ENCODE measurements around the gene LUC7L.
"Not testable (repeated sequence)": the region's sequence is repeated elsewhere in the genome, so short reads cannot be mapped to it uniquely, and the experiment has no call there.

LUC7L gene

DNA sequence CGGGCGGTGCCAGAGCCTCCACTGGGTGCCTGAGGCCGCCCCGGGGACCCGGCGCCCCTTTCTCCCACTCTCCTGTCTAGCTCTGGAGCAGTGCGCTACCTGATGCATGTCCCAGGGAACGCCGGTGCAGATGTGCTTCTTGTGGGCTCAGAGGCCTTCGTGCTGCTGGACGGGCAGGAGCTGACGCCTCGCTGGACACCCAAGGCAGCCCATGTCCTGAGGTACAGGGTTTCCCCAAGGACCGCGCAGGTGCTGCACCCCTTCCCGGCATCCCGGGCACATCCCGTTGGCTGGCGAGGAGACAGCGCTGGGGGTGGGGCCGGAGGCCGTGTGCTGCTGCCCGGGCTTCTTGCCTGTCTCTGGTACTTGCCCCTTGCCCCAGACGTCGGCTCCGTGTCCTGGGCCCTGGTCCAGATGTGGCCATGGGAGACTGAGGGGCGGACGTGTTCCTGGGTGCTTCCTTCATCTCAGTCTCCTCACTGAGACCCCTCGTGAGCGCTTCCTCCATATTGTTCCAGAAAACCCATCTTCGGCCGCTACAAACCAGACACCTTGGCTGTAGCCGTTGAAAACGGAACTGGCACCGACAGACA lies 34.0 kb upstream of the LUC7L start:
- no peak for DNase-seq

DNA sequence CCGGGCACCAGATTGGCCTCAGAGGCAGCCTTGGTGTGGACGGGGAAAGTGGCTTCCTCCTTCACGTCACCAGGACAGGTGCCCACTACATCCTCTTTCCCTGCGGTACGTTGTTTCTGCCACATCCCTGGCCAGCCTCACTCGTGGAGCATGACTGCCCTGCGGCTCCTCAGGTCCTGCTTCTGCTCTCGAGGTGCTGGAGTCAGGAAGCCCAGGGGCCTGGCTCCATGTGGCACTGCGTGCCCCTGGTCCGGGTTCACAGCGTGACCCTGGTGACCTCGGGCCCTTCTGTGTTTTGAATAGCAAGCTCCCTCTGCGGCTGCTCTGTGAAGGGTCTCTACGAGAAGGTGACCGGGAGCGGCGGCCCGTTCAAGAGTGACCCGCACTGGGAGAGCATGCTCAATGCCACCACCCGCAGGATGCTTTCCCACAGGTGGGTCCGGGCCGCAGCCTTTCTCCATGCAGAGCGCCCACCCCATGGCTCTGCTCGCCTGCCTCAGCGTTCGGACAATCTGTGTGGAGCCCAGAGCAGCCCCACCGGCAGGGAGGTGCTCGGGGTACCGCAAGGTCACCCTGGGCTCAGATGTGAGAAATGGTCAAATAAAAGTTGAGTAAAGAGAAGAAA lies 33.0 kb upstream of the LUC7L start:
- DNase-seq, result no peak

DNA sequence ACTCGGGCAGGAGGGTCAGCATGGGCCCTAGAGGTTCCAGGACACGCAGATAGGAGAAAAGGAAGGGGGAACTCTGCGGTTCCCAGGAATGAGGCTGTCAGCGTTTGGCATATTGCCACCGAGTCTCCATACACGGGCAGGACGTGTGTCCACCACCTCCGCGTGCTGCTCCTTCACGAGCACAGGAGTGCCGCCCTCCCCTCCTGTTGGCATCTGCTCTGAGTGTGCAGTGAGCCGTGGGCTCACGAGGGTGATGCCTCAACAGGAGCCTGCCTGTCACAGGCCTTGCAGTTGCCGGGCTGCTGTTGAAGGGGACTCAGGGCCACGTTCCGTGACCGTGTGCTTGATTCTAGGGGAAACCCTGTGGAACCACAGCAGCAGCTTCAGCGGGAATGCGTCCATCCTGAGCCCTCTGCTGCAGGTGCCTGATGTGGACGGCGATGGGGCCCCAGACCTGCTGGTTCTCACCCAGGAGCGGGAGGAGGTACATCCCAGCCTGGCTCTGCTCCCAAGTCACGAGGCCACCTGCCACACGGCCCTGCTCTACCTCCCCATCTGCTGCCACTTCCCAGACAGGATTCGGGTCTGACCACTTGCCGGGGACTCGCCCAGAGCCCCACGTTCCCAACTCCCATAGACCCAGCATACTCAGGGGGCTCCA lies 31.9 kb upstream of the LUC7L start:
- no peak for DNase-seq

DNA sequence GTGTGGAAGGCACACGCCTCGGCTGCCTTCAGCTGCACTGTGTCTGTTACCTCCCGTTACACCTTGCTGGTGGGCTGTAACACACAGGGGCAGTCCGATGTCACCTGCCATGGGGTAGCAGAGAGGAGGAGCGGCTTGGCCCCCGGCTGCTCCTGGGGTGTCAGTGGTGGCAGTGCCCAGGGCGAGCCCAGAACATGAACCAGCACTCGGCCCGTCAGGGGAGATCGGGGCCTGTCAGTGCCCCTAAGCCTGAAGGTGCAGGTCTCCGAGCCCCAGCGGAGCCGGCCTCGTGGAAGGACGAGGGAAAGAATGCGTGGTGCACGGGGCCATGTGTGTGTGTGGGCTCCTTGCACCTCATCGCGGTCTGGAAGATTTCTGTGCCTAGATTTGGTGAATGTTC lies 31.1 kb upstream of the LUC7L start:
- no peak for DNase-seq

DNA sequence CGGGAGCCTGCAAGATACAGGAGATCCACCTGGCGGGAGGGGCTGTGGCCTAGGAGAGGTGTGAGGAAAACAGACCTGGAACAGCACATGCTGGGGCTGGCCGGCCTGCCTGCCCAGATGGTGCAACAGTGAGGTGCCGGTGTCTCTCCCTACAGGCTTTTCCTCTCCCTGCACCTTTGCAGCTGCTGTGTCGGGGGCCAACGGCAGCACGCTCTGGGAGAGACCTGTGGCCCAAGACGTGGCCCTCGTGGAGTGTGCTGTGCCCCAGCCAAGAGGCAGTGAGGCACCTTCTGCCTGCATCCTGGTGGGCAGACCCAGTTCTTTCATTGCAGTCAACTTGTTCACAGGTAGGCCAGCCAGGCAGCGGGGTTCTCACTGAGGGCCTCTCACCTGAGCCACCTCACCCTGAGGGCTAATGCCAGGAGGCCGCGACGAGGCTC lies 30.6 kb upstream of the LUC7L start:
- no peak for DNase-seq

DNA sequence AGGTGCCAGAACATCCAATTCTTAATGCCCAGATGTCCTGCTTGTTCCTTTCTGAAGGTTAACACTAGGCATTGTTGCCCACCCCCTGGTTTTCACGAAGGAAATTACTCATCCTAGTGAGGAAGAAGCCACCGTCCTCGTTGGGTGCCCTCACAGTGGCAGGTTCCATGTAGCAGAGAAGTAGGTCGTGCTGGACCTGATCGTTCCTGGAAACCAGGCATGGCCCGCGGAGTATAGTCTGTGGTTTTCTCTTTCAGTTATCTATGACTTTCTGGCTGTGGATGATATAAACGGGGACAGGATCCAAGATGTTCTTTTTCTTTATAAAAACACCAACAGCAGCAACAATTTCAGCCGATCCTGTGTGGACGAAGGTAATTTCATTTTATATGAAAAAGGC lies 30.0 kb upstream of the LUC7L start:
- DNase-seq, result no peak

DNA sequence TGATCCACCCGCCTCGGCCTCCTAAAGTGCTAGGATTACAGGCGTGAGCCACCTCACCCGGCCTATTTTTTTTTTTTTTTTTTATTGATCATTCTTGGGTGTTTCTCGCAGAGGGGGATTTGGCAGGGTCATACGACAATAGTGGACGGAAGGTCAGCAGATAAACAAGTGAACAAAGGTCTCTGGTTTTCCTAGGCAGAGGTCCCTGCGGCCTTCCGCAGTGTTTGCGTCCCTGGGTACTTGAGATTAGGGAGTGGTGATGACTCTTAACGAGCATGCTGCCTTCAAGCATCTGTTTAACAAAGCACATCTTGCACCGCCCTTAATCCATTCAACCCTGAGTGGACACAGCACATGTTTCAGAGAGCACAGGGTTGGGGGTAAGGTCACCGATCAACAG lies 28.8 kb upstream of the LUC7L start:
- not testable (repeated sequence) for DNase-seq

DNA sequence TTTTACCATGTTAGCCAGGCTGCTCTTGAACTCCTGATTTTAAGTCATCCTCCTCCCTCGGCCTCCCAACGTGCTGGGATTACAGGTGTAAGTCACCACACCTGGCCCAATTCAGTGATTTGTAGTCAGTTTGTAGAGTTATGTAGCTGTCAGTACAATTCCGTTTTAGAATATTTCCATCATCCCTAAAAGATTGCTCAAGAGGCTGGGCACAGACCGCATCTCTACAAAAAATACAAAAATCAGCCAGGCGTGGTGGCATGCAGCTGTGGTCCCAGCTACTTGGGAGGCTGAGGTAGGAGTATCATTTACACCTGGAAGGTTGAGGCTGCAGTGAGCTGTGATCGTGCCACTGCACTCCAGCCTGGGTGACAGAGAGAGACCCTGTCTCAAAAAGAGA lies 25.9 kb upstream of the LUC7L start:
- no peak for DNase-seq

DNA sequence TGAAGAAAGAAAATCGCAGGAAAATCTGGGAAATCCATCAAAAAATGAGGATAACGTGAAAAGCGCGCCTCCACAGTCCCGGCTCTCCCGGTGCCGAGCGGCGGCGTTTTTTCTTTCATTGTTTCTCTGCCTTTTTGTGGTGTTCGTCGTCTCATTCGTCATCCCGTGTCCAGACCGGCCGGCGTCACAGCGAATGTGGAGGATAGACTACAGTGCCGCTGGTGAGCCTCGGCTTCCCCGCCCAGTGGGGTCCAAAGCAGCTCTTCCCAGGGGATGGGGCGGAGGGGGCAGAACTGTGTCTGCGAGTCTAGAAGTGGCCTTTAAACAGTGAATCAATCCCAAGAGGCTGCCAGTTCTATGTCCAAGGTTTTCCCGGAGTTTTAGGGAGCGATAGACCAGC lies 25.2 kb upstream of the LUC7L start:
- DNase-seq, result no peak

DNA sequence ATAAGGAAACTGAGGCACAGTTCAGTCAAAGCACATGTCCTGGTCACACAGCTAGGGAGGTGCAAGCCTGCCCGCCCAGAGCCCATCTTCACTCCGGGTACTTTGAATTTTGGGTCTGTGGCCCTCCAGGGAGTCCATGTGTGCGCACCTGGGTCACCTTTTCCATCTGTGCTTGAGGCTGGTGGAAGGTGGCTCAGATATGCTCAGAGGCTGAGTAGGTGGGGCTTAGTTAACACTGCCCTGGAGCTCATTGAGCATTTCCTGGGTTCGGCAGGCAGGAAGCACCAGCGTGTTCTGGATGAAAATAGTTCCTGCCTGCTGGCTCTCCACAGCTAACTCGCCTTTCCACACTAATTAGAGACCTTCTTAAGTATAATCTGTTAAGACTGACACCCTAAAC lies 24.6 kb upstream of the LUC7L start:
- no peak for DNase-seq

DNA sequence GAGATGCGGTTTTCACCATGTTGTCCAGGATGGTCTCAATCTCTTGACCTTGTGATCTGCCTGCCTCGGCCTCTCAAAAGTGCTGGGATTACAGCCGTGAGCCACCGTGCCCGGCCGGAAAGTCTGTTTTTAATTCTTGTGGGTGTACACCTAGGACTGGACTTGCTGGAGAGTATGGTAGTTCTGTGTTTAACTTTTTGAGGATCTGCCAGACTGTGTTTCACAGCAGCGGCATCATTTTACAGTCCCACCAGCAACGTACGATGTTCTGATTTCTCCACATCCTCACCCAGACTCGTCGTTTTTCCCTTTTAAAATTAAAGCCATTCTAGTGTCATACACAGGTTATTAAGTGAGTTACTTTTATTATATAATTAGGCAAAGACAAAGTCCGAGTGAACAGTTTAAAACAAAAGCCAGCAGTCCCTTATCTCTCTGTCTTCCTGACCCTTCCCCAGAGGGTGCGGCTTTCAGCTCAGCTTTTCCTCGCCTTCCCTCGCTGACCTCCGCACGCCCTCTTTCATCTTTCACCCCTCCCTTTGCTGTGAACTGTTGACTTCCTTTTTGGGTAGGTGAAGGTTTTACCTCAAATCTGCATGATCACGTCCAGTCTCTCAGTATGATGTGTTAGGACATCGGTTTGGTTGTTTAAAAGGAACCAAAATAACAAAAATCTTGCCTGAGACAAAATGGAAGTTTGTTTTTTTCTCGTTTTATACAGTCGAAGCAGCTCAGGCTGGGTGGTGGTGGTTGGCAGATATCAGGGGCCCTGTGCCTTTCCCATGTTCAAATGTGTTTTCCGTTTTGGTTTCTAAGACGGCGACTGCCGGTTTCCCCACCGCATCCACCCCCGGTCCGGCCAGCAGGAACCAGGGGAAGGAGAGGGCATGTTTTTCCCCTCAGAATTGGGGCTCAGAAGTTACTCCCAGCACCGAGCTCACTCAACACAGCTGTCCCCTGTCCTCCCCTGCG lies 23.4 kb upstream of the LUC7L start:
- no peak for DNase-seq

DNA sequence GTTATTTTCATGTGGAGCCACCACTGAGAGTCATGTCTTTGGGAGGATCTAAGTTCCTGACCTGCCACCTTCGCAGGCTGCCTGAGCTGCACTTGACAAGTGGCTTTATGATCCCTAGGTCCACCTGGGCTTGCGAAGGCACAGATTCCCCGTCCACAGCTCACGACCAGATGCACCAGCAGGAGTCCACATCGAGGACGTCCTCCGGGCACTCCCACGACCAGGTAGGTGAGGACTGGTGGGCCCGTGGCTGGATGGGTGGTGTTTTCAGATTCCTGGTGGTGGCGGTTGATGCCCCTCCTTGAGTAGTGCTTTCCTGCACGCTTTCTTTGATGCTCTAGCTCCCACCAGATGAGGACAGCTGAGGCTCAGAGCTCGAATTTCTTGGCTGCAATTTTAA lies 20.2 kb upstream of the LUC7L start:
- DNase-seq, result no peak

DNA sequence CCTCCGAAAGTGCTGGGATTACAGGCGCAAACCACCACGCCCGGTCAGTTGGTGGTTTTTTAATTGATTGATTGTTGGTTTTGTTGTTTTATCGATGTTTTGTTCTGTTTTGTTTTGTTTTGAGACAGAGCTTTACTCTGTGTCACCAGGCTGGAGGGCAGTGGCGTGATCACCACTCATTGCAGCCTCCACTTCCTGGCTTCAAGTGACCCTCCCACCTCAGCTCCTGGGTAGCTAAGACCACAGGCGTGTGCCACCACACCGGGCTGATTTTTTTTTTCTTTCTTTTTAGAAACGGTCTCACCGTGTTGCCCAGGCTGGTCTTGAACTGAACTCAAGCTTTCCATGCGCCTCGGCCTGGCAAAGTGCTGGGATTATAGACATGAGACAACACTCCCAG lies 17.8 kb upstream of the LUC7L start:
- no peak for DNase-seq

DNA sequence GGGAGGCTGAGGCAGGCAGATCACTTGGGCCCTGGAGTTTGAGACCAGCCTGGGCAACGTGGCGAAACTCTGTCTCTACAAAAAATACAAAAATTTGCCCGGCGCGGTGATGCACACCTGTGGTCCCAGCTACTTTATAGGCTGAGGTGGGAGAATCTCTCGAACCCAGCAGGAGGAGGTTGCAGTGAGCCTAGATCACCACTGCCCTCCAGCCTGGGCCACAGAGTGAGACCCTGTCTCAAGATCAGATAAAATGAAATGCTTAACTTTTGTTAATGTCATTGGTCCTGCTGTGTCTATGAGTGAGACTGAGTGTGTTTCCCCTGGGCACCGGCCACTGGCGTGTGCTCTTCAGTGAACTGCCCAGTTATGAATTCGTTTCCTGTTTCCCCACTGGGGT lies 15.9 kb upstream of the LUC7L start:
- DNase-seq, result no peak

DNA sequence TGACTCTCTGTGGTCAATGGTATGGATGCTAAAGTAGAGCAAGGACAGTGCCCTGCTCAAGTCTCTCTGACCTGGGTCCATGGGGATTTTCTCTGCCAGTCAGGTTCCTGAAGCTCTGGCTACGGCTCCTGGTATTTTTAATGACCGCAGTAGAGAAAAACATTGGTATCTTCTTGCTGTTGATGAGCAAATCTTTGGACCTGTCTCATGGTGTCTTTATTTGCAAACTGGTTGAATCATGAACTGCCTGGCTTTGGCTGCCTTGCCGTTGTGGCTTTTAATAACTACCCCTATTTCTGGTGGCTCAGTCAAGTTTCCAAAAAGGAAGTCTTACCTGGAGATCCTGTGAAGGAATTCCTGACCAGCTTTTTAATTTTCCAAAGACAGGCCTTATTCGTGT lies 14.1 kb upstream of the LUC7L start:
- DNase-seq, result no peak

DNA sequence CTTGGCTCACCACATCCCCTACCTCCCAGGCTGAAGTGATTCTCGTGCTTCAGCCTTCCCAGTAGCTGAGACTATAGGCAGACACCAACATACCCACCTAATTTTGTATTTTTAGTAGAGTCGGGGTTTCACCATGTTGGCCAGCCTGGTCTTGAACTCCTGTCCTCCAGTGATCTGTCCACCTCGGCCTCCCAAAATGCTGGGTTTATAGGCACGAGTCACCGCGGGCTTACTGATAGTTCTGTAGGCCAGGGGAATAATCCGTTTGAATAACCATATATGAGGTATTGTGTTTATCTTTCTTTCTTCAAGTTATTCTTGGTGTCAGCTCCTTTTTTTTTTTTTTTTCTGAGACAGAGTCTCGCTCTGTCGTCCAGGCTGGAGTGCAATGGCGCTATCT lies 13.0 kb upstream of the LUC7L start:
- no peak for DNase-seq

DNA sequence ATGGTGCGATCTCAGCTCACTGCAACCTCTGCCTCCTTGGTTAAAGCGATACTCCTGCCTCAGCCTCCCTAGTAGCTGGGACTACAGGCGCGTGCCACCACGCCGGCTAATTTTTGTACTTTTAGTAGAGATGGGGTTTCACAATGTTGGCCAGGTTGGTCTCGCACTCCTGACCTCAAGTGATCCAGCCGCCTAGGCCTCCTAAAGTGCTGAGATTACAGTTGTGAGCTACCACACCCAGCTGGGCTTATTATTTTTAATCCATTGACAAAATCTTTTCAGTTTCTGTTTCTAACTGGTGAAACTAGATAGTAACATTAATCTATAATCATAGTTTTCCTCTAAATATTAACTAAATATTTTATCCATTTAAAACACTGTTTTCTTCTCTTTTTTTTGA lies 11.3 kb upstream of the LUC7L start:
- no peak for DNase-seq

DNA sequence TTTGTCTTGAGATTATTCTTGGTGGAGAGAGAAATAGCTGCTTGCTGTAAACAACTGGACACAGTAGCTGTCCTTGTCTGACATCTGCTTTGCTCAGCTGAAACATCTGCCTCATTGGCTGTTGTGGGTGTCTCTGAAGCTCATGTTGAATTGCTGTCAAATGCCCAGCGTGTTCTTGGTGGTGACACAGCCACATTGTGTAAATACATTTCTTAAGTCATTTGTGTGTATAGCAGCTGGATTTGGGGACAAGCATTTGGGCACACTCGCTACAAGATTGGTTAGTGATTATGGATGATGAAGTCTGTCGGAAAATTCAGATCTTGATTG lies 10.7 kb upstream of the LUC7L start:
- no peak for DNase-seq

DNA sequence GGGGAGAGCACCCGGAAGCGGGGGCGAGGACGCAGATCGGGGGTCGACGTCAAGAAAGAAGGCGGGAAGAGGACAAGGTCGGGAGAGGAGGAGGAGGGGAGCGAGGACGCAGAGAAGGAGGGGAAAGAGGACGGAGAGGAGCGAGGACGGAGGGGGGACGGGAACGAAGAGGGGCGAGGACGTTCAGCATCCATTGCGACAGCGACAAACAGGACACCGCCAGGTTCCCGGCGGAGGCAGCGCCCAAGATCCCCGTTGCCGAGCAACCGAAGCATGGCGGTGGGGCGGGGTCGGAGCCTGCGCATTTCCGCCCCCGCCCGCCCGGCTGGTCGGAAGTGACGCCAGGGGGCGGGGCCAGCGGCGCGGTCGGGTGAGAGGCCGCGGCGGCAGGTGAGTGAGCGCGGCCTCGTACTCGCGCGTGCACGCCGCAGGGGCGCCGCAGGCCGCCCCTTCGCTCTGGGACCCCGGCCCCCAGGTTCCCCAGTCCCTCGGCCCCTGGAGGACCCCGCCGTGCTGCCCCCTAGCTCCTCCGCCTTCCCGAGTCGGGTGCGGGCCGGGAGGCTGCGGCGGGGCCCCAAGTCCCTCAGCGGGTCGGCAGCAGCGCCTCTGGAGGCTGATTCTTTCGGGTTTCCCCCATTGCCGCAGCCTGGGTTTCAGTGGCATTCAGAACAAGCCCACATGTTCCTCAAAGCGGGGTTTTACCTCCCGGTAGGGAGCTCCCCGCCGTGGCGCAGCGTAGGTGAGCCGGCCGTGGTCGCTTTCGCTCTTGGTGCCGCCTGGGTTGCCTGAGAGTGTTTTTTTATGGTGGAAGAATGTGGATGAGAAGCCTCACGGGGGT lies 5.4 kb upstream of the LUC7L start, which contains the start of gene FAM234A:
Gene FAM234A (plus strand): TSS at position 354 of the 838 bp plus-strand sequence. CDS start 19,593 bp downstream, outside the sequence.
- DNase-seq, result peak; percentile 71 to 94

DNA sequence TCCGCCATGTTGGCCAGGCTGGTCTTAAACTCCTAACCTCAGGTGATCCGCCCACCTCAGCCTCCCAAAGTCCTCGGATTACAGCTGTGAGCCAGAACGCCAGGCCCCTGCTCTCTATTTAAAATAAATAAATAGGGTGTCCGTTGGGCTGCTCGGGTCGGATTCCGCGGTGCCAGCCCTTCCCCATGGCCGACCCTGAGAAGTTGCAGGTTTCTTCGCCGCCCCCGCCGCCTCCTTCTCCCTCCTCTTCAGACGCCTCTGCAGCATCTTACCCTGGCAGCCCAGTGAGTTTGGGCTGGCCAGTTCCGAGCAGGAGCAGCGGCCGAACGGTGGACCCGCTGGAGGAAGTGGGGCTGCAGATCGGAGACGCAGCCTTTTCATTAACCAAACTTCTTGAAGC lies 1.7 kb upstream of the LUC7L start:
- no peak for DNase-seq

DNA sequence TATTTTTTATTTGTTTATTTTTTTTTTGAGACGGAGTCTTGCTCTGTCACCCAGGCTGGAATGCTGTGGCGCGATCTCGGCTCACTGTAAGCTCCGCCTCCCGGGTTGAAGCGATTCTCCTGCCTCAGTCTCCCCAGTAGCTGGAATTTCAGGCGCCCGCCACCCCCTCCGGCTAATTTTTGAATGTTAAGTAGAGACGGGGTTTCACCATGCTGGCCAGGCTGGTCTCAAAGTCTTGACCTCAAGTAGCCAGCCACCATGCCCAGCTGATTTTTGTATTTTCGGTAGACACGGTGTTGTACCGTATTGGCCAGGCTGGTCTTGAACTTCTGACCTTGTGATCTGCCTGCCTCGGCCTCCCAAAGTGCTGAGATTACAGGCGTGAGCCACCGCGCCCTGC lies 1.1 kb upstream of the LUC7L start:
- DNase-seq, result not testable (repeated sequence)

DNA sequence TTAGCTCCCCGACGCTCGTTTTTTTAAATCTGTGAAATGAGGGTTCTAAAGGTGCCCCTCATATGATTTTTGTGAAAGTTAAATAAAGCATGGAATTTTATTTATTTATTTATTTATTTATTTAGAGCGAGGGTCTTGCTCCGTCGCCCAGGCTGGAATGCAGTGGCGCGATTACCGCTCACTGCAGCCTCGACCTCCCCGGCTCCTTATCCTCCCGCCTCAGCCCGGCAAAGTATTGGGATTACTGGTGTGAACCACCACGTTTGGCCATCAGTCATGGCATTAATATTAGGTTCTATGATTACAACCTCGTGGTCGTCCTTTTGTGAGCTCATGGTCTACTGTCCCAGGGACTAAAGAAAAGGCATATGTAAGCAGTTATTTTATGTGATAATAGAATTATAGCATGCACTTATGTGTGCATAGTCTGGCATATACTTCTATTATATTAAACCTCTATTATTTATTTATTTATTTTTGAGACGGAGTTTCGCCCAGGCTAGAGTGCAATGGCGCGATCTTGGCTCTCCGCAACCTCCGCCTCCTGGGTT lies 557 bp upstream of the LUC7L start:
- peak in 1 of 2 experiments; percentile 4 for DNase-seq

Data from NCI-H526 (cell line).